HG03457 (cell line): ENCODE data around the gene CCNG2.
"Not testable (repeated sequence)": the region's sequence is repeated elsewhere in the genome, so short reads cannot be mapped to it uniquely, and the experiment has no call there.

ENCODE experiments used
- ATAC-seq: cut with Tn5 transposase; IDR thresholded peaks from one replicate; pipeline ENCODE4 v1.9.1; 2021; ENCODE audit warnings: moderate number of reproducible peaks; ENCODE audit not compliant: unreplicated experiment

CCNG2 gene, protein sequence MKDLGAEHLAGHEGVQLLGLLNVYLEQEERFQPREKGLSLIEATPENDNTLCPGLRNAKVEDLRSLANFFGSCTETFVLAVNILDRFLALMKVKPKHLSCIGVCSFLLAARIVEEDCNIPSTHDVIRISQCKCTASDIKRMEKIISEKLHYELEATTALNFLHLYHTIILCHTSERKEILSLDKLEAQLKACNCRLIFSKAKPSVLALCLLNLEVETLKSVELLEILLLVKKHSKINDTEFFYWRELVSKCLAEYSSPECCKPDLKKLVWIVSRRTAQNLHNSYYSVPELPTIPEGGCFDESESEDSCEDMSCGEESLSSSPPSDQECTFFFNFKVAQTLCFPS

DNA sequence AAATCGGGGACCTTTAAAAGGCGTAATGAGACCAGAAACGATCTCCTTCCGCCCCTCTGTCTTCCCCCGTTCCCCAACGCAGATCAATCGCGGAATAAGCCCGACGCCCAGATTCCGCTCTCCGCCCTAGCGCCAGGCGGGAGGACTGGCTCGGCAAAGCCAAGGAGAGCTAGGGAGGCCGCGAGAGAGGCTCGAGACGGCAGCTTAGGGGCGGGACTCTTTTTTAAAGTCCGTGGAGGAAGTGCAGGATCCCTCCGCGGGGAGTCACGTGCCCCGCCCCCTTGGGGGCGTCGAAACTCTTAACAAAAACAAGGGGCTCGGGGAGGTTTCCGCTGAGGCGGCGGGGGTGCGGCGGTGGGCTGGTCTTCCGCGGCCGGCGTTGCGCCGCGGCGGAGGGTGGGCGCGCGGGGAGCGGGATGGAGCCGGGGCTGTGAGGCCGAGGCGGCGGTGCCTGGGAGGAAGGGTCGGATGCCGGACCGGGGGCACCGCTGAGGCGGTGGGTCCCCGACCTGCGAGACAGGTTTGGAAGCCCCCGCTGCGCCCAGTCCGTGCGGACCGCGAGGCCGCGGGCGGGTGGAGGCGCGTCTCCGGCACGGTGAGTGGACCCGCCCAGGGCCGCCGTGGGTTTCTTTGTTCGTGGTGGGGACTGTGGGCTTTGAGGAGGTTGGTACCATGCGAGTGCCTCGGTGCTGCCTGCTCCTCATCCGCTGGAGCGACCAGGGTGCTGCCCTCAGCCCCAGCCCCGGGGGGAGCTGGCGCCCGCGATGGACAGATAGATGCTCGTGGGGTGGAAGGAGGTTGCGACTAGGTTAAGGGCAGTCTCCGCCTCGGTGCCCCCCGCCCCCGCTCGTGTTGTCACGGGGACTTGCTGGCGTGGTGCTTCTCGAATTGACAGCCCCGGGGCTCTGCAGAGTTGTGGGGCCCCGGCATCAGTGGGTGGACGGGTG, at the start of gene CCNG2:
CCNG2 (plus strand) TSS at position 296 of the 947 bp plus-strand sequence. CDS start 1,326 bp downstream, outside the sequence.
- ATAC-seq: peak; percentile 18

DNA sequence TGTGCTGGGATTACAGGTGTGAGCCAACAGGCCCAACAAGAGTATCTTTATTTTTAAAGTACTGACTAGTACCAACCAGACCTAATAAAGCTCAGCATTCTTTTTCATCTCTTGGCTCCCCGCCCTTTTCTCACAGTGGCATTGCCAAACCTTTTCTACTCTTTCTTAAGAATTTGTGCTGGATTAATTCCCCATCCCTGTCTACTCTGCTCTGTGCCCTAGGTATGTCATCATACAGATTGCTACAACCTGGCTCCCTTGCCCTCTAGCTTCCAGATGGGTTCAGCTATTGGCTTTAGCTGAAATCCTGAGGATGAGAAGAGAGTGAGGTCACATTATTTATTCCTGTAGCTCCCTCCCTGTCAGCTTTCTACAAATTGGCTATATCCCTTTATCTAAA, 46.3 kb upstream of the CCNG2 start:
- no peak for ATAC-seq

DNA sequence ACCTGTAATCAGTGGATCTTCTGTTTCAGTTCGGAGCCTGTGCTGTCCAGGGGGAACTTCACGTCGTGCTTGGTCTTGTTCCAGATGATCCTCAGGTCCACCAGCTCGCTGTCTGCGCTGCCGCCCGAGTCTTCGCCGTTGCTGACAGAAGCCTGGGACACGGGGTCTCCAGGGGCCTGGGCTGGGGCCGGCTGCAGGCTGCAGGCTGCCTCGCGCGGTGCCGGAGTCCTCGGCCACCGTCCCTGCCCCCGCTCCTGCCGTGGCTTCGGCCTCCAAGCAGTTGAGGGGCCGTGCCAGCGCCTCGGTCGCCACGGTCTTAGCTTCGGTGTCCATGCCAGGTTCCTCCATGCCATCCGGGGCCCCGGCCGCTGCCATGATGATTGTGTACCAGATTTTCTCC, 43.9 kb upstream of the CCNG2 start:
- ATAC-seq: no peak

DNA sequence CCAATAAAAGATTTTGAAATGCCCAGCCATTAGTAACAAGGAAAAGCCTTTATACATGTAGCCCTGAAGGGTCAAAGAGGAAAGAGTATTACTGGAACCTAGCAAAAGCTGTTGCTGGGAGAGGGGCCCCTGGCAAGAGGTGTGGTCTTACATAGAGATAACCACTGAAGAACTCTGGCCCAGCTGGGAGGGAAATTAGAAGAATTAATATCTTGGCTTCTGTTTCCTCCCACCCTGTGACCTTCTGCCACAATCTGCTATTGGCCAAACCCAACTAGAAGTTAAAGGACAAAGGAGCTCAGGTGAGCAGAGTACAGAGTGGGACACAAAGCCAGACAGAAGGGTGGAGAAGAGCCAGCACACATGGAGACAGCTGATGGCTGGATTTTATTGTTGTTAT, 39.3 kb upstream of the CCNG2 start:
- ATAC-seq: no peak

DNA sequence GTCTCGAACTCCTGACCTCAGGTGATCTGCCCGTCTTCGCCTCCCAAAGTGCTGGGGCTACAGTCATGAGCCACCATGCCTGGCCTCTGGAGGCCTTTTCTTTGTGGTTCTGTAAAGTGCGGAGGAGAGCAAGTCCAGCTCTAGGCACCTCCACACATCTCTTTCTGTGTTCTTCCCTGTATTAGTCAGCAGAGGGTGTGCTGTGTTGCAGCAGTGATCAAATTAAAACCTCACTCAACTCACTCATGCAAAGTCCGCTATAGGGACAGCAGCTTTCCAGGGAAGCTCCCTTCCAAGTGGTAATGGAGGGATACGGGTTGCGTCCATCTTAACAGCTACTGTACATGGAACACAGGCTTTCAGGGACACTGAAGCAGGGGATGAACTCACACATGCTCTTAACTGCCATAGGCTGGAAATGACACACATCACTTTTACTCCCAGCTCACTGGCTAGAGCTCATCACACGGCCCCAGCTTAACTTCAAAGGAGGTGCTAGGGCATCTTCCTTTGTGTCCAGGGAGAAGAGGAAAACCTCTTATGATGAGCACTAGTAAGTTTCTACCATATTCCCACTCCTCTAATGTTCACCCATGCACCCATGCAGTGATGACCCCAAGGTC, 36.0 kb upstream of the CCNG2 start:
- no peak for ATAC-seq

DNA sequence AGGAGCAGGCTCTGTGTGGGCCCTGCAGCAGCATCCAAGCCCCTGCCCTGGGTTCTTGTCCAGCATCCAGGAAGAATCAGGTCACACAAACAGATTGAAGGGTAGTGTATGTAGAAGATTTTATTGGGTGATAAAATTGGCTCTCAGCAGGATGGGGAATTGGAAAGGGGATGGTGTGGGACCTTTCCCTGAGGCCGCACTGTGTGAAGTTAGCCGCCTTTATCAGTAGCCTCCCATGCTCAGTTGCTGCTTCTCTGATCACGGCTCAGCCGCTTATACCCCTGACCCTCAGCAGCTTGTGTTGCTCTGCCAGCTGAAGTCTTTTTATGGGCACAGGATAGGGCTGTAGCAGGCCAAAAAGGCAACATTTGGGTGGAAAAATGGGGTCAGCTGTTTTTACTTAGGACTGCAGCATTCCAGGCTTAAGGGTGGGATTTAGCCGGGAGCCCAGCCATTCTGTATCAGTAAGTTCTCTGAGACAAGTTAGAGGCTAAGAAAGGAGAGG, 35.2 kb upstream of the CCNG2 start:
- ATAC-seq: no peak

DNA sequence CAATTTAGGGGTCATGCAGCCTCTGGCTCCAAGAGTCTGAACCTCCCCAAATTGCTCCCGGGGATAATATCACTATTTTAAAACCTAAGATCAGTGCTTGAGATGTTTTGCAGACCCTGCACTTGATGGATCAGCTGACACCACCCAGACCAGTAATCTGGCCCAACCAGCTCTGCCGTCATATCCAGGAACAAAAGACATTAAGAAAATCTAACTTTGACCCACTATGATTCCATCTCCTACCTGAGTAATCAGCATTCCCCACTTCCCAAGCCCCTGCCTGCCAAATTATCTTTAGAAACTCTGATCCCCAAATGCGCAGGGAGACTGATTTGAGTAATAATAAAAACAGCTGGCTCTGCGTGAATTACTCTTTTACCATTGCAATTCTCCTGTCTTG, 34.4 kb upstream of the CCNG2 start:
- no peak for ATAC-seq

DNA sequence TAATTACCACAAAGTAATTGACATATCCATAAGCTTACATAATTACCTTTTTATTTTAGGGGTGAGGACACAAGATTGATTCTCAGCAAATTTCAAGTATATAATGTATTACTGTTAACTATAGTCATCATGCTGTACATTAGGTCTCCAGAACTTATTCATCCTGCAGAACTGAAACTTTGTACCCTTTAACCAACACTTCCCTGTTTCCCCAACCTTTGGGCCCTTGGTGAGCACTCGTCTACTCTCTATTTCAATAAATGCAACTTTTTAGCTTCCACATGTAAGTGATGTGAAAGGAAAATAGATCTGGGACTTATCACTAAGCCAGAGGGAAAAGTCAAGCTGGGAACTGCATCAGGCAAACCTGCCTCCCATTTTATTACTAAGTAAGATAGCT, 33.6 kb upstream of the CCNG2 start:
- ATAC-seq: no peak

DNA sequence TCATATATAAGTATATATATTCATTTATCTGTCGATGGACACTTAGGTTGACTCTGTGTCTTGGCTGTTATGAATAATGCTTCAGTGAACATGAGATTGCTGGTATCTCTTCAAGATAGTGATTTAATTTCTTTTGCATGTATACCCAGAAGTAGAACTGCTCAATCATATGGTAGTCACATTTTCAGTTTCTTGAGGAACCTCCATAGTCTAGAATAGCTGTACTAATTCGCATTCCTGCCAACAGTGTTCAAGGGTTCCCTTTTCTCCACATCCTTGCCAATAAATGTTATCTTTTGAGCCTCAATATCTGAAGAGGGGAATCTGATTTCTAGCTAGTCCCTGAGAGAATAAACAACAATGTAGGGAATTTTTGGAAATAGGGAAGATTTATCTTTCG, 32.4 kb upstream of the CCNG2 start:
- no peak for ATAC-seq

DNA sequence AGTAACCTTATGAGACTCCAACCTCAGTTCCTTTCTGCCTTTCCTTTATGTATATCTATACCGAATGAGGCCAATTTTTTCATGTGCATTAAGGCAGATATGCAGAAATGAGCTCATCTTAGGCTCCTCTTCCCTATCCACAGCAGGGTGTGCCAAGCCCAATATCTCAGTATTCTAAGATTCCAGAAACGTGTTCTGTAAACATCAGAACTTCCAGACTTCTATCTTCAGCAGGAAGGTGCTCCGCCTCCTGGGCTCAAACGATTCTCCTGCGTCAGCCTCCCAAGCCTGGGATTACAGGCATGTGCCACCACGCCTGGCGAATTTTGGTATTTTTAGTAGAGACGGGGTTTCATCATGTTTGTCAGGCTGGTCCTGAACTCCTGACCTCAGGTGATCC, 31.0 kb upstream of the CCNG2 start:
- ATAC-seq: no peak

DNA sequence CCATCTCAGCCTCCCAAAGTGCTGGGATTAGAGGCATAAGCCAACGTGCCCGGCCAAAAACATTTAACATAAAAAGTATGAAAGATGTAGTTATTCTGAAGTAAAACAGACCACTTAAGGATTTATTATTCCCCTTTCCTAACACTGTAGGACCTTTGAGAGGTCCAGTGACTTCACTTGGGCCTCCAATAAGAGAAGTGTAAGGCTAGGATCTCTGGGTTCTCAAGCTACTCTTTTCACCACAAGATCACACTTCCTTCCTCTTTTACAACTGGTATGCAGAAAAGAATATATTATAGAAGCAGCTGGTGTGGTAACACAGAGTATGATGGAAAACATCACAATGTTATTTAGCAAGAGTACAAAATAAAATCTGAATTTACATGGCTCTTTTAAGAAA, 30.2 kb upstream of the CCNG2 start:
- ATAC-seq: peak; percentile 61

DNA sequence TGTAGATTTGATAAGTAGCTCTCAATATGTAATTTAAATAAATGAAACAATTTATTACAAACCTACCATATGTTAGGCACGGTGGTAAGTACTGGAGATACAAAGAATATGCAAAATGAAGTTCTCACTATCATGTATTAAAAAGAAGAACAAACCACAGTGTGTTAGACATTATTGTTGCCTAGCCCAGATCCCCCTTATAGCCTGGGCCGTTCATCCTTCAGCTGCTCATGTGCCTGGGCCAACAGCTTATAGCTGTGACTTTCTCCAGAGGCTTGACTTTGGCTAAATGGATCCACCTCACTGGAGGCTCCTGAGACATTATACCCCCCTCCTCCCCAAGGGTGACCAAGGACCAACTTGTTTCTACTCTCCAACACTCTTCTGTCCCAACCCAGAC, 29.8 kb upstream of the CCNG2 start:
- ATAC-seq: peak; percentile 38

DNA sequence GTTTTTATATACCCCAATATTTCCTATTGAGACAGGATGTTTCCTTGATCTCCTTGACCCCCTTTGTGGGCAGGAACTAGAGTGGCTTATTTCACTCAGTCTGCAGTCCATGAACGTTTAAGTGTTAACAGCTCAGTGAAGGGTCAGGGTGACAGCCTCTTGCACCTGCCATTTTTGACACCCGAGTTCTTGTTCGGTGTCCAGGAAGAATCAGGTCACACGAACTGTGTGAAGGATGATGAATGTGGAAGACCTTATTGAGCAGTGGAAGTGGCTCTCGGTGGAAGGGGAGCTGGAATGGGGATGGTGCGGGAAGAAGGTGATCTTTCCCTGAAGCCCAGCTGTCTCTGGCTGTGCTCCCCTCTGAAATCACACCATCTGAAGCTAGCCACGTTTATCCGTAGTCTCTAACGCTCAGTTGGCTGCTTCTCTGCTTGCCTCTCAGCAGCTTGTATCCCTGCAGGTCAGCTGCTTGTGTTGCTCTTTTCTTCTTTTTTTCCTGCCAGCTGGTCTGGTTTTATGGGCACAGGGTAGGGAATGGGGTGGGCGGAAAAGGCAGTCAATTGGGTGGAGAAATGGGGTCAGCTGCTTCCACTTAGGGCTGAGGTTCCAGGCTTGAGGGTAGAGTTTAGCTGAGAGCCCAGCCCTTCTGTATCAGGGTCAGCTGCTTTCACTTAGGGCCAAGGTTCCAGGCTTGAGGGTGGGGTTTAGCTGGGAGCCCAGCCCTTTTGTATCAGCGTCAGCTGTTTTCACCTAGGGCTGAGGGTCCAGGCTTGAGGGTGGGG, 29.0 kb upstream of the CCNG2 start:
- ATAC-seq: no peak

DNA sequence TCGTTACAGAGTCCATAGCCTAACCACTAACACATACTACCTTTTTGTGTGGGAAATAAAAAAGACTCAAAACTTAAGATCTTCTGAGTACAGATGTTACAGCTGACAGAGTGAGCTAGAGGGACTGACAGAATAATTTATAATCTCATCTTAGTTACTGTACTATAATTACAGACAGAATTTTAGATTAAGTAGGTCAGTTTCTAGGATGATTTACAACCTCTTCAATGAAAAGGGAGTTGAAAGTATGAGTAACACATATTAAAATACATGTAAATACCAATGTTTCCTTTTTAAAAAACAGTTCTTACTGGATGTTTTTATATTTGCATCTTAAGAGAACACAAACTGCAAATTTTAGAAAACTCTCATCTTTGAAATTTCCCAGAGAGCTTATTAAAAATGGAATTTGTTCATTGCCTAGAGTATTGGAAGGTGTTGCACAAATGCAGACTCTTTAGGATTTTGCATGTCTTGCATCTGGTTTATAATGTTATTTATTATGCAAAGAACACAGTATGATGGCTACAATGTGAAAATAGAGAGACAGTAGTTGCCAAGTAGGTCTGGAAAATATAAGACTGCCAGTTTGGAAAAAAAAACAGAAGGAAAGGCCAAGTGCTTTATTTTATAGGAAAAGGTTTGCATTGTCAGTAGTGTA, 24.2 kb upstream of the CCNG2 start:
- no peak for ATAC-seq

DNA sequence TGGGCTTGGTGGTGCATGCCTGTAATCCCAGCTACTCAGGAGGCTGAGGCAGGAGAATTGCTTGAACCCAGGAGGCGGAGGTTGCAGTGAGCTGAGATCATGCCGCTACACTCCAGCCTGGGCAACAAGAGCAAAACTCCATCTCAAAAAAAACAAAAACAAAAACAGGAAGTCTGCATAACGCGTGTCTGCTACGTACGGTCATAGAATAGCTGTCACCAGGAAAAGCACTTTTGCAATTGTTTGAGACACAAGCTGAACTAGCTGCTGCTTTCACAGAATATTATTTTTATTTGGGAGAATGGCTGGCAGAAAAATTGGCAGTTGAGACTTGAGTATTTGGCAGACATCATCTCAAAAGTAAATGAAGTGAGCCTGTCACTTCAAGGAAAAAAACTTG, 19.6 kb upstream of the CCNG2 start:
- not testable (repeated sequence) for ATAC-seq

DNA sequence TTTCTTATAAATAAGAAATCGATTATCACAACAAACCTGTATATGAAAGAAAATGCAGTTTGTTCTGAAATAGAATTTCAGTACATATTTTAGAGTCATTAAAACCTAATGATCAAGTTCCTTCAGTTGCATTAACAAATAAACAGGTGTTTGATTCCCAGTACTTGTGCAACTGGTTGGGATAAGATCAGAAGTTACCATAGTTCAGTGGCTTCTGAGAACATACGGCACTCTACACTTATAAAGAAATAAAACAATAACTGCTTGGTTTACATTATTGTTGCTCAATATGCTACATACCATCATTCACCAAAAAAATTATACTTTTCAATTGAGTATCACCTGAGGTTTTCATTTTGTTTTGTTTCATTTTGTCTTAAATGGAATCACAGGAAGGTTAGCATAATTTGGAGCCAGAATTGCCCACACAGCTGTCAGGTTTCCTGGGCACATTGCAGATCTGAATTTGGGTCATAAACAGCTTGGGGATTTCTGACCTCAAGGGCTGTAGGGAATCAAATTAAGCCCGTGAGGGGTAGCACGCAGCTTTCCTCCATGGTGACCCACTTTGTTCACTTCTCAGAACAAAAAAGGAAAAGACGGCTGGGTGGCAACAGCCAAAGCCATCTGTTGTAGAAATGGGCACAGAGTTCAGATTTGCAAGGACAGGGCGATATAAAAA, 14.9 kb upstream of the CCNG2 start:
- ATAC-seq: no peak

DNA sequence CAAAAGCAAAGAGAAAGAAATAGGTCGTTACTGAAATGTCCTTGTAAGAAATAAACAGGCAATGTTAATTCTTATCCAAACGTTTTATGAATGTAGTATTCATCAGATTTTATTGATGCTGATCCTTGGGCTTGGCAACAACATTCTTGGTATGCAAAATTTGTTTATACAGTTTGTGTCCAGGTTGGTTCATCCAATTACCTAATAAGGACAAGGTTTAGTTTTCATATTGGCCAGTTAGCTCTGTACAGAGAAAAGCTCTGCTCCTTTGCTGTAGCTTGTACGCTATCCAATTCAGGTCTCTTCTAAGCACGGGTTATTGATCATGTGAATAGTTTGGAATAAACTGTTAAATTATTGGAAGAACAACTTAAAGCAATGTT, 14.4 kb upstream of the CCNG2 start:
- ATAC-seq: no peak

DNA sequence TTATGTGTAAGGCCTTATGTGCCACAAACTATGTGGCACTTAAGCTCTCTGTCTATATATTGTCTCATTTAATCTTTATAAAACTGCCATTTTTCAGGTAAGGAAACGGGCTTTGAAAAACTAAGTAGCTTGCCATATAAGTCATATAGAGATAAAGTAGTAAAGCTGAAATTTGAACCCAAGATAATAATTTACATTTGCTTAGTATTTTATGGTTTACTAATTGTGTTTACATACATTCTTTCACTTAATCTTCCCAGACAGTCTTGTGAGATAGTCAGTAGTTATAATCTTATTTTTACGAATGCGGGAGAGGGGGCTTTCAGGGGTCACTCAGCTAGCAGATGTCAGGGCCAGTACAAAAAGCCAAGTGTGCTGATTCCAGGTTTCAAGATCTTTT, 13.9 kb upstream of the CCNG2 start:
- ATAC-seq: no peak

DNA sequence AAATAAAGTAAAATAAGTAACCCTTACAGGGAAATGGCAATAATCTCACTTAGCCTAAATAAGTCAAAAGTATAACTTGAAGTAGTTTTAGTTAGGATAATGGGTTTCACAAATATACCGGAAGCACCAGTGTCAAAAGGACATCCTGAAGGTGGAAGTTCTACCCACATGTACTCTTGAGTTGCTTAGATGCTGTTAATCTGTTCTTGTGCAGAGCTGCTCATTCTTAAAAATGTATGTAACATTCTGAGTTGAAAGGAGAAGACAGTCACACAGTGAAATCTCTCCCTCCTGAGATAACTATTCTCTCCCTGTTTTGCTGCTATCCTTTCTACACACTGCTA, 11.2 kb upstream of the CCNG2 start:
- no peak for ATAC-seq
